ENCODE results near the gene FMN1. TPM values are rescaled to one million over a fixed set of nuclear protein-coding genes. Genes with fewer than 3 reads are reported as not detected.

FMN1 gene
- total RNA-seq (2021) (0.09 and 0.37 TPM in 2 replicates), Bru-seq, nascent RNA (percentile 11 among the genes with signal in this experiment), BruChase-seq, experiment 1, labeled RNA remaining after a 2-hour chase (percentile 9 among the genes with signal in this experiment), BruChase-seq, experiment 2, labeled RNA remaining after a 6-hour chase (percentile 7 among the genes with signal in this experiment)
- long read RNA-seq: 0 reads

GRCh38 chr15:33194704-33195670 is at the start of gene FMN1:
Gene FMN1 (minus strand): TSS chr15:33194714. CDS start chr15:33154914, 39,800 bp downstream.
- Histone ChIP-seq H3K36me3 (ENCODE audit: insufficient read depth, low read length, poor library complexity, severe bottlenecking) (no peaks in the 10 kb centered on the region), H3K4me1 (ENCODE audit: insufficient read depth, low read length, poor library complexity, severe bottlenecking) (no peaks in the 10 kb centered on the region), H3K27ac (ENCODE audit: low read depth, low read length, poor library complexity, severe bottlenecking) (no peak within 1 kb of the TSS), H3K4me3 (ENCODE audit: low read depth, low read length, poor library complexity, severe bottlenecking) (peak within 1 kb of the TSS; percentile 43), H3K9me3 (ENCODE audit: low read depth, low read length, poor library complexity, severe bottlenecking) (no peaks in the 10 kb centered on the region), H3K27me3 (replicated peaks; ENCODE audit: insufficient read depth, low read depth, low read length, poor library complexity) (peaks cover 31% of the 10 kb centered on the region)
- ChIA-PET POLR2A (ENCODE audit: low non-redundant PET) (no interaction called here), CTCF (interaction anchor here (0.5 to 0.6 kb wide), 2 partner anchors 171 to 527 kb away, joined by 4 to 7 read pairs; no protein-coding TSS in a partner anchor)
- TF ChIP-seq, protein P1, sequence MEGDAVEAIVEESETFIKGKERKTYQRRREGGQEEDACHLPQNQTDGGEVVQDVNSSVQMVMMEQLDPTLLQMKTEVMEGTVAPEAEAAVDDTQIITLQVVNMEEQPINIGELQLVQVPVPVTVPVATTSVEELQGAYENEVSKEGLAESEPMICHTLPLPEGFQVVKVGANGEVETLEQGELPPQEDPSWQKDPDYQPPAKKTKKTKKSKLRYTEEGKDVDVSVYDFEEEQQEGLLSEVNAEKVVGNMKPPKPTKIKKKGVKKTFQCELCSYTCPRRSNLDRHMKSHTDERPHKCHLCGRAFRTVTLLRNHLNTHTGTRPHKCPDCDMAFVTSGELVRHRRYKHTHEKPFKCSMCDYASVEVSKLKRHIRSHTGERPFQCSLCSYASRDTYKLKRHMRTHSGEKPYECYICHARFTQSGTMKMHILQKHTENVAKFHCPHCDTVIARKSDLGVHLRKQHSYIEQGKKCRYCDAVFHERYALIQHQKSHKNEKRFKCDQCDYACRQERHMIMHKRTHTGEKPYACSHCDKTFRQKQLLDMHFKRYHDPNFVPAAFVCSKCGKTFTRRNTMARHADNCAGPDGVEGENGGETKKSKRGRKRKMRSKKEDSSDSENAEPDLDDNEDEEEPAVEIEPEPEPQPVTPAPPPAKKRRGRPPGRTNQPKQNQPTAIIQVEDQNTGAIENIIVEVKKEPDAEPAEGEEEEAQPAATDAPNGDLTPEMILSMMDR (conservative IDR thresholded peaks at IDR 0.05; ENCODE audit: low read depth, low read length): no peak
- TF ChIP-seq EZH2 (IDR thresholded peaks at IDR 0.05; ENCODE audit: borderline replicate concordance, low read depth, low read length, poor library complexity, severe bottlenecking): no peak
- no TSS peak for BruUV-seq (replicated peaks)
- intact Hi-C loops (cut with micrococcal nuclease; ENCODE audit: unreplicated experiment): no loop called here
- peak; percentile 90 for DNase-seq (ENCODE audit: low spot score)

- ChIA-PET POLR2A (ENCODE audit: low non-redundant PET) (no interaction called here), CTCF (interaction anchor here (0.6 kb wide), 1 partner anchor 97 kb away, joined by 6 read pairs; no protein-coding TSS in a partner anchor)
- intact Hi-C loops (cut with micrococcal nuclease; ENCODE audit: unreplicated experiment): no loop called here
- peak; percentile 15 for DNase-seq (ENCODE audit: low spot score)
- H3K4me3 ChIP-seq (ENCODE audit: low read depth, low read length, poor library complexity, severe bottlenecking): no peak overlapping the region
- H3K36me3 ChIP-seq (ENCODE audit: insufficient read depth, low read length, poor library complexity, severe bottlenecking): no peaks in the 10 kb centered on the region
- peaks cover 34% of the 10 kb centered on the region for H3K27me3 ChIP-seq (replicated peaks; ENCODE audit: insufficient read depth, low read depth, low read length, poor library complexity)
- H3K27ac ChIP-seq (ENCODE audit: low read depth, low read length, poor library complexity, severe bottlenecking): no peak overlapping the region
- H3K9me3 ChIP-seq (ENCODE audit: low read depth, low read length, poor library complexity, severe bottlenecking): no peaks in the 10 kb centered on the region
- no TSS peak for BruUV-seq (replicated peaks)
- TF ChIP-seq, protein P1 (conservative IDR thresholded peaks at IDR 0.05; ENCODE audit: low read depth, low read length): no peak
- TF ChIP-seq EZH2 (IDR thresholded peaks at IDR 0.05; ENCODE audit: borderline replicate concordance, low read depth, low read length, poor library complexity, severe bottlenecking): no peak
- no peaks in the 10 kb centered on the region for H3K4me1 ChIP-seq (ENCODE audit: insufficient read depth, low read length, poor library complexity, severe bottlenecking)
These were observed 49.4 kb upstream of the FMN1 start for GRCh38 chr15:33243869-33244268.

DNA sequence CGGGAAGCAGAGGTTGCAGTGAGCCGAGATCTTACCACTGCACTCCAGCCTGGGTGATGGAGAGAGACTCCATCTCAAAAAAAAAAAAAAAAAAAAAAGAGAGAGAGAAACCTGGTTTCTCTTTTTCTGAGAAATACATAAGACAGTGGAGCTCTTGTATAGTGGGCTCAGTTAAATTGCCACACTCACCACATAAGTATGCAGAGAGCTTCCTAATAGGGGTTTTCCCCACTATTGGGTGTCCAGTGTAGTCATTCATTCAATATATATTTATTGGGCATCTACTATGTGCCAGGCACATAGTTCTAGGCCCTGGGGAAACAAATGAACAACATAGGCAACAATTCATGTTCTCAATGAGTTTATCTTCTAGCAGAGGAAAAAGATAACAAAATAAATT is 48.9 kb upstream of the FMN1 start:
- no peaks in the 10 kb centered on the region for H3K4me1 ChIP-seq (ENCODE audit: insufficient read depth, low read length, poor library complexity, severe bottlenecking)
- no peak overlapping the region for H3K4me3 ChIP-seq (ENCODE audit: low read depth, low read length, poor library complexity, severe bottlenecking)
- TF ChIP-seq, protein P1 (conservative IDR thresholded peaks at IDR 0.05; ENCODE audit: low read depth, low read length): no peak
- no peak for TF ChIP-seq EZH2 (IDR thresholded peaks at IDR 0.05; ENCODE audit: borderline replicate concordance, low read depth, low read length, poor library complexity, severe bottlenecking)
- H3K27ac ChIP-seq (ENCODE audit: low read depth, low read length, poor library complexity, severe bottlenecking): no peak overlapping the region
- ChIA-PET POLR2A (ENCODE audit: low non-redundant PET) (no interaction called here), CTCF (interaction anchor here (0.6 to 0.7 kb wide), 2 partner anchors 97 to 496 kb away, joined by 4 to 6 read pairs; no protein-coding TSS in a partner anchor)
- no peaks in the 10 kb centered on the region for H3K9me3 ChIP-seq (ENCODE audit: low read depth, low read length, poor library complexity, severe bottlenecking)
- intact Hi-C loops (cut with micrococcal nuclease; ENCODE audit: unreplicated experiment): no loop called here
- BruUV-seq (replicated peaks): no TSS peak
- H3K36me3 ChIP-seq (ENCODE audit: insufficient read depth, low read length, poor library complexity, severe bottlenecking): no peaks in the 10 kb centered on the region
- peaks cover 37% of the 10 kb centered on the region for H3K27me3 ChIP-seq (replicated peaks; ENCODE audit: insufficient read depth, low read depth, low read length, poor library complexity)
- DNase-seq (ENCODE audit: low spot score): no peak

All from A673 (cell line).